ENCODE results near the gene ADD2.

Gene ADD2

GRCh38 chr2:70708376-70709199 lies 59.4 kb downstream of the ADD2 start:
- DNase-seq (ENCODE audit: low read depth), result peak; percentile 46
- no peak overlapping the region for H3K4me3 ChIP-seq (ENCODE audit: low read length)
- TF ChIP-seq, protein P1, sequence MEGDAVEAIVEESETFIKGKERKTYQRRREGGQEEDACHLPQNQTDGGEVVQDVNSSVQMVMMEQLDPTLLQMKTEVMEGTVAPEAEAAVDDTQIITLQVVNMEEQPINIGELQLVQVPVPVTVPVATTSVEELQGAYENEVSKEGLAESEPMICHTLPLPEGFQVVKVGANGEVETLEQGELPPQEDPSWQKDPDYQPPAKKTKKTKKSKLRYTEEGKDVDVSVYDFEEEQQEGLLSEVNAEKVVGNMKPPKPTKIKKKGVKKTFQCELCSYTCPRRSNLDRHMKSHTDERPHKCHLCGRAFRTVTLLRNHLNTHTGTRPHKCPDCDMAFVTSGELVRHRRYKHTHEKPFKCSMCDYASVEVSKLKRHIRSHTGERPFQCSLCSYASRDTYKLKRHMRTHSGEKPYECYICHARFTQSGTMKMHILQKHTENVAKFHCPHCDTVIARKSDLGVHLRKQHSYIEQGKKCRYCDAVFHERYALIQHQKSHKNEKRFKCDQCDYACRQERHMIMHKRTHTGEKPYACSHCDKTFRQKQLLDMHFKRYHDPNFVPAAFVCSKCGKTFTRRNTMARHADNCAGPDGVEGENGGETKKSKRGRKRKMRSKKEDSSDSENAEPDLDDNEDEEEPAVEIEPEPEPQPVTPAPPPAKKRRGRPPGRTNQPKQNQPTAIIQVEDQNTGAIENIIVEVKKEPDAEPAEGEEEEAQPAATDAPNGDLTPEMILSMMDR (conservative IDR thresholded peaks at IDR 0.05; ENCODE audit: low read length), result no peak

DNA sequence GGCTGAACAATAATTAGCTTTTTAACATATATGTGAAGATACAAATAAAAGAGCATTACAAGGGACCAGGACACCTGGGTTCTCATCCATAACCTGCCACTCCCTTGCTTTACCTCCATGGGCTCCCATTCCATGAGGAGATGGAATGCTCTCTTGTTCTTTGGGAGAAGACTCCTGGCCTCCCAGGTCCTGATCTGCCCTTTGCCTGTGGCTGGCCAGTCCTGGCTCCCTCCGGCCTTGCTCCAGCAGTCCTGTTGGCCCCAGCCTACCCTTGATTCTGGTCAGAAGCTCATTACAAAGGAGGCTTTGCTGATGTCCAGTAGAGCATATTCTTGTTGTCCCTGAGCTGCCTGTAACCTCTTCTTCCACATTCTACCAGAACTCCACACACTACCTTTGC lies 60.3 kb downstream of the ADD2 start:
- DNase-seq (ENCODE audit: low read depth), result no peak
- TF ChIP-seq, protein P1 (conservative IDR thresholded peaks at IDR 0.05; ENCODE audit: low read length), result no peak
- H3K4me3 ChIP-seq (ENCODE audit: low read length), result no peak overlapping the region

DNA sequence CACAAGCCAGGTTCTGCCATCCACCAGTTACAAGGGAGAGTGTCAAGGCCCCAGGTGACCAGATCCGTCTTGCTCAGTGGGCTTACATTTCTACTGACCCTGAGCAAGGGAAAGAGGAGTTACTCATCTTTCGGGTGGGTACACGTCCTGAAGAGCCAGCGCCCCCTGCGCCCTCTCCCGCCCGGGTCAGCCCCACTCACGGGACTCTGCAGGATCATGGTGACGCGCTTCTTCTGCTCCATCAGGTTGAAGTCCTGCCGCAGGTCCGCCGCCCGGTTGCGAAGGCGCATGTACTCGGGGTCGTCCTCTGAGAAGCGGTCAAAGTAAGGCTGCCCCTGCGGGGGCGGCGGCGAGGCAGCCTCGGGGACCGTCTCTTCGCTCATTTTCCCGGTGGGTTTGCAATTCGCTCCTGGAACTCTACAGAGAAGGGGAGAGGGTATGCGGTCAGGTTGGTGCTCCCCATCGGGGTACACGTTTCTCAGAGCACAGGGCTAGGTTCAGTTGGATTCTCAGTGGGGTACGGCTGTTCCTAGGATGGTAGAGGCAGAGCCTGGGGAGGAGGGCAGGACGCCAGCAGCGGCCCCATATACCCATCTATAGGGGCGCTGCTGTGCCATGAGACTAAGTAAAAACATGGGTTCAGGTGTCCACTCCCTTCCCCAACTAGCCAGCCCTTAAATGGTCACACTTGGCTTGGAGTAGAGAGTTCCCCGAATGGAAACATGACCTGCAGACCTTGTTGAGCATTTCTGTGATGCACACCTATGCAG lies 61.8 kb downstream of the ADD2 start:
- no peak overlapping the region for H3K4me3 ChIP-seq (ENCODE audit: low read length)
- TF ChIP-seq, protein P1 (conservative IDR thresholded peaks at IDR 0.05; ENCODE audit: low read length), result no peak
- no peak for DNase-seq (ENCODE audit: low read depth)

DNA sequence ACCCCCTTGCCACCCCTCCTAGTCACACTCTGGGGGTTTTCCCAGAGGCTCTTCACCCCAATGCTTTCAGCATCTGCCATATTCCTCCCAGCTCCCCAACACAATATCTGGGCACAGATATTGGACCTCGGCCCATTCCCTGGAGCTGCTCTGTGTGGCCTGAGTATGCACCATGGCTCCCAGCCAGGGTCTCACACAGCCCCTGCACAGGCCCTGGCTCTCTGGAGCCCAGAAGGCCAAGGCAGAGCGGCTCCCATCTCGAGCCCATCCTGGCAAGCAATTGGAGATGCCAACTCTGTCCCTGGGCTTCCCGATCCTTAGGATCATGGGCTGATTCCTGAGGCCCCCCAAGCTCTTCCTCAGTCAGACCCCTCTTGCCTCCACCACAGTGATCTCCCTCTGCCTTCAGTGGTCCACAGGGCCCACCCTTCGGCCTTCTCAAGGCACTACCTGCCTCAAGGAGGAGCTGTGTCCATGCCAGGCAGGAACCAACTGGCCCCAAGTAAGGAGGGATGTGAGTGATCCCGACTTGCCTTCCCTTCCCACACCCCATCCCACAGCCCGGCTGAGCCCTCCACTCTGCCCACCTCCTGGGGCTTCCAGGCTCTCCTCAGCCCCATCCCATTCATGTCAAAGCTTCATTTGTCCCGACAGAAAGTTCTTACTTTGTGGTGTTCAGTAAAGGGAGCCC lies 62.7 kb downstream of the ADD2 start:
- TF ChIP-seq, protein P1 (conservative IDR thresholded peaks at IDR 0.05; ENCODE audit: low read length), result no peak
- H3K4me3 ChIP-seq (ENCODE audit: low read length), result no peak overlapping the region
- DNase-seq (ENCODE audit: low read depth), result no peak

GRCh38 chr2:70703900-70704549 lies 64.0 kb downstream of the ADD2 start:
- TF ChIP-seq, protein P1 (conservative IDR thresholded peaks at IDR 0.05; ENCODE audit: low read length), result no peak
- H3K4me3 ChIP-seq (ENCODE audit: low read length), result no peak overlapping the region
- peak; percentile 85 for DNase-seq (ENCODE audit: low read depth)

DNA sequence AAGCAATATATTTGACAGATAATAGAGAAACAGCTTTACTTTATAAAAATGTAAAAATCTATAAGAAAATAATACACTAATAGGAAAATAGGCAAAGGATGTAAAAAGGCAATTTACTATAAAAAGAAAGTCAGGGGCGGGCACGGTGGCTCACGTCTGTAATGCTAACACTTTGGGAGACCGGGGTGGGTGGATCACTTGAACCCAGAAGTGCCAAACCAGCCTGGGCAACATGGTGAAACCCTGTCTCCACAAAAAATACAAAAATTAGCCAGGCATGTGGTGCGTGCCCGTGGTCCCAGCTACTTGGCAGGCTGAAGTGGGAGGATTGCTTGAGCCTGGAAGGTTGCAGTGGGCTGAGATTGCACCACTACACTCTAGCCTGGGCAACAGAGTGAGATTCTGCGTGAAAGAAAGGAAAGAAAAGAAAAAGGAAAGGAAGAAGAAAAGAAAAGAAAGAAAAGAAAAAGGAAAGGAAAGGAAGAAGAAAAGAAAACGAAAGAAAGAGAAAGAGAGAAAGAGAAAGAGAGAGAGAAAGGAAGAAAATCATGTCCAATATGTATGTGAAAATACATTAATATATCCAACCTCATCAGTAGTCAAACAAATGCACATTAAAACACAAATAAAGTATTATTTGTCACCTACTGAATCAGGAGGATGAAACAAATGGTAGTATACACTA lies 65.1 kb downstream of the ADD2 start:
- TF ChIP-seq, protein P1 (conservative IDR thresholded peaks at IDR 0.05; ENCODE audit: low read length), result no peak
- H3K4me3 ChIP-seq (ENCODE audit: low read length), result no peak overlapping the region
- no peak for DNase-seq (ENCODE audit: low read depth)

Data from AG10803 (cell line).